Fibroblast of upper back skin (primary cell): ENCODE results near the gene FZD4.
"Not testable (repeated sequence)": the region's sequence is repeated elsewhere in the genome, so short reads cannot be mapped to it uniquely, and the experiment has no call there.

Source experiments
- DNase-seq: peaks from one replicate; pipeline ENCODE4 v3.0.0-alpha.2; 2013

FZD4 gene

GRCh38 chr11:86972734-86973133 lies 17.5 kb upstream of the FZD4 start:
- DNase-seq = no peak

DNA sequence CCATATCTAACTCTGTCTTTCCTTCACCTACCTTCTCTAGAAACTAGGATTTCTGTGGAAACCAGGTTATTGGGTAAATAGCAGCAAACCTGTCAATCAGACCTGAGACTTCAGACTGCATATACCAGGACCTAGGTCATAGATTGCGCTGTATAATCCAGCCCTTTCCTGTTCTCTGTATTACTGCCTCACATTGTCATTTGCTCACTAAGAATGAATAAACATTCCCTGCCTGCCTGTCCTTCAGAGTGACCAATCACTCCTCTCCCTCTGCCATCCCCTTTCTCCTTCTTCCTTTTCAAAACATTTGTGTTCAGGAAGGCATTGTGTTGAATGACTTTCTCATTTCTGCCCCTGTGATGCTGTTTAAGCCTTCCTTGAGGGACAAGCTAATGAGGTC lies 14.1 kb upstream of the FZD4 start:
- DNase-seq = no peak

DNA sequence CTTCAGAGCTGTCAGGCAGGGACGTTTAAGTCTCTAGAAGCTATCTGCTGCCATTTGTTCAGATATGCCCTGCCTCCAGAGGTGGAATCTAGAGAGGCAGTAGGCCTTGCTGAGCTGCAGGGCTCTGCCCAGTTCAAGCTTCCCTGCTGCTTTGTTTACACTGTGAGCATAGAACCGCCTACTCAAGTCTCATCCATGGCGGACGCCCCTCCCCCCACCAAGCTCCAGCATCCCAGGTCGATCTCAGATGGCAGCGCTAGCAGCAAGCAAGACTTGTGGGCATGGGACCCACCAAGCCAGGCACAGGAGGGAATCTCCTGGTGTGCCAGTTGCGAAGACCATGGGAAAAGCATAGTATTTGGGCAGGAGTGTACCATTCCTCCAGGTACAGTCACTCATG lies 12.4 kb upstream of the FZD4 start:
- not testable (repeated sequence) for DNase-seq

GRCh38 chr11:86957976-86958646 lies 2.9 kb upstream of the FZD4 start:
- DNase-seq = no peak

- DNase-seq = no peak
Measured at GRCh38 chr11:86956905-86957195, 1.7 kb upstream of the FZD4 start.

GRCh38 chr11:86955111-86955360 lies 159 bp downstream of the FZD4 start:
- DNase-seq = no peak

GRCh38 chr11:86954269-86955110 lies 705 bp downstream of the FZD4 start:
- DNase-seq = no peak

DNA sequence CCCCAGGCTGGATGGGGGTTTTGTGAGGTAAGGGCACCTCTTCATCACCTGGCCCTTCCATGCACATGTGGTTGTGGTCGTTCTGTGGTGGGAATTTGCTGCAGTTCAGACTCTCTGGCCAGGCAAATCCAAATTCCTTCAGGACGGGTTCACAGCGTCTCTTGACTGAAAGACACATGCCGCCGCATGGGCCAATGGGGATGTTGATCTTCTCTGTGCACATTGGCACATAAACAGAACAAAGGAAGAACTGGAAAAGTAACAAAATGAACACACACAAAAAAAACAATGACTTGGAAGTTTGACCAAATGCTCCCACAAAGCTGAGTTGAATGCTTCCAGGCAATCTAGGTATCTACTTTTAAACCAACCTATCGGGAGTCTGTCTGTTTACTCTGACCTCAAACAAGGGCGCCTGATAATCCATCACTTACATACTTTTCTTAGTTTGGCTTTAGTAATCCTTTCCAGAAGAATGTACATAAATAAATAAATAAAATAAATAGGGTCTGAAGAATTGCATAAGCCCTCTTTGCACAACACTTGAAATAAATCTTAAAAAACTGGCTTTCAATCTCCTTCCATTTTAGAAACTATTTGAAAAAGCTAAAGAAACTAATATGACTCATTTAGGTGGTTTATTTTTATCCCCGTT lies 2.8 kb downstream of the FZD4 start:
- DNase-seq = peak; percentile 40

- DNase-seq = no peak
Measured at GRCh38 chr11:86951706-86952105, 3.5 kb downstream of the FZD4 start.

DNA sequence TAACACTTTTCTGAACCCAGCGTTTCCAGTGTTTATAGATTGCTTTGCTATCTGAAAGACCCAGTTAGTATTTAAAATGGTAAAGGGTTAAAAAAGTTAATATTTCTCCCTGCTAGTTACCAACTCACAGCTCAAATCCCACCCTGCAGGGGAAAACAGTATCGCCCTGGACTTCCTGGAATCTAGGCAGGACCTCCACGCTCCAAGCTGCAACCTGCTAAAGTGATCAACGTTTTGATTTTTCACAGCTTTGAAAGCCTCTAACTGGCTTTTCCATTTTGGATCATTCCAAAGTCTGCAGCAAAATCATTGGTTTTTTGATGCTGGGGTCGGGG lies 4.6 kb downstream of the FZD4 start:
- DNase-seq = no peak

- peak; percentile 39 for DNase-seq
Measured at GRCh38 chr11:86949995-86950660, 5.1 kb downstream of the FZD4 start.

DNA sequence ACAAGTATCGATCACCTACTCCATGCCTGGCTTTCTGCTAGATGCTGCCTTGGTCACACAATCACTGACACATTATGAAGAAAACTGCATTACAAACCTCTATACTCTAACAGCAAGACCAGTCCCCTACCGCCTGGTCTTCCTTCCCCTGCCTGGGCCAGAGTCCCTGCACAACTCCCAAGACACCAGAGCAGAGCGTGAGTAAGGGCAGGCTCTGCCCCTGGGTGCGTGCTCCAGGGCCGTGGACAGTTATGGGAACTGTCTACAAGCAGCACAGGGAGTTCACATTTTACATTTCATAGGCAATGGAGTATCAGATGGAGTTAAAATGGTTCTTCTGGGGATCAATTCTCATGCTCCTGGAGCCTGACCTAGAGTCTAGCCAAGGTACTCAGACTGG lies 6.5 kb downstream of the FZD4 start:
- DNase-seq = no peak

DNA sequence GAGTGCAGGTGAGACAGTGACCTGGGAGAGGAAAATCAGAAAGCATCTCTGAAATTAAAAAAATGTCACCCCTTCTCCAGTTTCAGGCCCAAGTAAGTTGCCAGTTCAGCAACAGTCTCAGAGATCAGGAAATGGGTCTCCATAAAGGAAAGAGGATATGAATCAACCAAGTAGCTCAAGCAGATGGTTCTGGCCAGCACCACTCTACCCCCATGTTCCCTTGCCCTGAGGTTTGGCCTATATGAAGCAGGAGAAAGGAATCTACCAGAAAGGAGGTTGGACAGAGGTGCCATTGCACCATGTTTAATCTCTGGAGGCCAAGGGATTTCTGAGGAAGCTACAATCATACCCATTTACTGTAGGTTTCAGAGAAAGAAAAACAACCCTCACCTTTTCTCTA lies 7.7 kb downstream of the FZD4 start:
- peak; percentile 55 for DNase-seq

DNA sequence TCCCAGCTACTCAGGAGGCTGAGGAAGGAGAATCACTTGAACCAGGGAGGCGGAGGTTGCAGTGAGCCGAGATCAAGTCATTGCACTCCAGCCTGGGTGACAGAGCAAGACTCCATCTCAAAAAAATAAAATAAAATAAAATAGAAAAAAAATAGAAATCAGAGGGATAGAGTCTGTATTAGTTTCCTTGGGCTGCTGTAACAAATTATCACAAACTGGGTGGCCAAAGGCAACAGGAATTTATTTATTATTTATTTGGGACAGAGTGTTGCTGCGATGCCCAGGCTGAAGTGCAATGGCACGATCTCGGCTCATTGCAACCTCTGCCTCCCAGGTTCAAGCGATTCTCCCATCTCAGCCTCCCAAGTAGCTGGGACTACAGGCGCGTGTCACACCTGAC lies 11.7 kb downstream of the FZD4 start:
- not testable (repeated sequence) for DNase-seq

DNA sequence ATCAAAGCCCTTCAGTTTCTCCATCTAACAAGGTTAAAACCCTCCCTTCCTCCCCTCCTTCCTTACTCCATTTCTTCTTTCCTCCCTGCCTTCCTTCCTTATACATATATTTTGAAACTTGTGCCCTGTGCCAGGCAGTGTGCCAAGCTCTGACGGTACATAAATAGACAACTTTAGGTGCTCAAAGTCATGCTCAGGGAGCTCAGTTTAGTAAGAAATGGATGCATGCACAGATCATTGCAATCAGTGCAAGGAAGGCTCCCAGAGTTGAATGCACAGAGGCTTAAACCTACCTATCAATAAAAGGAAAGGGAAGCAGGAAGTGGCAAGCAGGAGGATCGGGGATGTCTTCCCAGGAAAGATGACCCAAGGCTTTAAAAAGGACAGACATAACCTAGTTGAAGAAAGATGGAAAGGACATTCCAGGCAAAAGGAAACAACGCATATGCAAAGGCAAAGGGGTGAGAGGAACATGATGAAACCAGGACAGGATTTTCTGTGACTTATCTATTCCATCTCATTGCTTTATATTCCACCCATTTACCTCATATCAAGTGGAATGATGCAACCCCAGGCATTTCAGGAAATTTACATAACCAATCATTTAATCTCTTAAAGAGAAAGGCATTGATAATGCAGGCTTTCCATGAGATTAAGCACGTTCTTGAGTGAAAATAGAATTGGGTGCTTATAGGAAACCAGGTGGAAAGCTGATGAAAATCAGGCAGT lies 13.2 kb downstream of the FZD4 start:
- peak; percentile 37 for DNase-seq

DNA sequence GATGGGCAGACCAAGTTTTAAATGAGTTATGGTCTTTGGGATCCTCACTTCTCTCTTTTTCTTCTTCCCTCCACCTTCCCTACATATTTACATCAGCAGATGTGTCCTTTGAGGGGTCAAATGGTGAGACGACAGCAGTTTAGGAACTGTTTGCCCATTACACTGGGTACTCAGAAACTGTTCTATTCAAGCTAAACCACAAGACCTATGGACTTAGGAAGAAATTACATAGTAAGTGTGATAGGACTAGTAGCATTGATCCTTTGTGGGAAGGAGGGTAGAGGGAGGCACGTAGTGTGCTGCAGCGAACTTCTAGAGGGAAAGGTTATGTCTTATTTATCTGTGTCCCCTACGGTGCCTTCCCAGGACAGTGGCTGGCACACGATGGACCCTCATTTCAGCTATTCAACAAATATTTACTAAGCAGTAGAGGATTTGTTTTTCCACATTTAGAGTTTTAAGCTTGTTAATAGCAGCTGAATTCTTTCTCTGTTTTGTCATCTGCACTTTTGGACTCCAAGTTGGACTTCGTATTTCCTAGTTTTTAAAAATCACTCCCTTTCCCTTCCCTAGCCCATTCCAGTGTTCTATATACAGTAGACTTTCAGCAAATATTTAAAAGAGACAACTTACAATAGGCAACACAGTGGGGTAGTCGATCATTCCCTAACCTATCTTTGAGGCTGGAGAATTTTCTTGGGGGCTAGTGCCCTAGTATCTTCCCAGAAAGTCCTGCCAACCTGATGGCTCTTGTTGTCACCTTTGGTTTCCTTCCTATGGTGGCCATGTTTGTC lies 13.9 kb downstream of the FZD4 start:
- DNase-seq = no peak

GRCh38 chr11:86940122-86940777 lies 14.9 kb downstream of the FZD4 start:
- peak; percentile 70 for DNase-seq

DNA sequence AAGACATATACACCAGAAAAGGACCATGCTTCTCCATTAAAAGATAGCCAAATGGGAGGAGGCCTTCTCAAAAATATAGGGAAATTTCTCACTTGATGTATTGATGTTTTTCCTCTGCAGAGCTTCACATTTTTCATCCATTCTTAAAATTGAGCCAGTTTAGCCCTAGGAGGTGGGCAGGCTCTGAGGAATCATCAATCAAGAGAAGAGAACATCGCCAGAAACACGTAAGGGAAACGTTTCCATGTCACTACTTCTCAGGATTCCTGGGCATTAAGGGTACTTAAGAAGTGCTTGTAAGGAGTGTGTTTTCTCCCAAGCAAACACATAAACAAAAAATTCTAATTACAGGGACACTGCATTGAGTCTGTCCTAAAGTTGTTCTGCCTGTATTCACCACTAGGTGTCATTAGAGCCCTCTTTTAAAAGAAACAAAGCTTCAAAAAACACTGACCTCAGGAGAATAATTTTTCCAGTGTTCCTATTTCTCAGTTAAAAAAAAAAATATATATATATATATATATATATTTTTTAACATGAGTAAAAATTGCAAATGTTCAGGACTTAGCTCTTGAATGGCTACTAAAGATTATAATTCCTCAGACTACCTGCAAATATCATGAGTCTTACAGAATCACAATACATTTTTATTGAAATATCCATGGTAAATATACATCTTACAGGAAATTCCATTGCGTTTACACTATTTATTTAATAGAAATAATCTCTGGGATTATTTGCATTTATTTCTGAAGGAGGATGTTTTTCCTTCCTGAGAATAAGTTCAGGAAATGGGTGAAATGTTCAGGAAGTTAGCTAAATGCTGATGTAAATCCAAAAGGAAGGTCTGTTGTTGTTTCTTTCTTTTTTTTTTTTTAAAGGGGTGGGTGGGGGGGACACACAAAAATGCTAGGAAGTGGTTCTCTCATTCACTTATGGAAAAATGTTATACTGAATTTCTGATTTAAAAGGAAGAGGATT lies 16.0 kb downstream of the FZD4 start:
- DNase-seq = peak; percentile 61

- no peak for DNase-seq
Measured at GRCh38 chr11:86938203-86938899, 16.8 kb downstream of the FZD4 start.

DNA sequence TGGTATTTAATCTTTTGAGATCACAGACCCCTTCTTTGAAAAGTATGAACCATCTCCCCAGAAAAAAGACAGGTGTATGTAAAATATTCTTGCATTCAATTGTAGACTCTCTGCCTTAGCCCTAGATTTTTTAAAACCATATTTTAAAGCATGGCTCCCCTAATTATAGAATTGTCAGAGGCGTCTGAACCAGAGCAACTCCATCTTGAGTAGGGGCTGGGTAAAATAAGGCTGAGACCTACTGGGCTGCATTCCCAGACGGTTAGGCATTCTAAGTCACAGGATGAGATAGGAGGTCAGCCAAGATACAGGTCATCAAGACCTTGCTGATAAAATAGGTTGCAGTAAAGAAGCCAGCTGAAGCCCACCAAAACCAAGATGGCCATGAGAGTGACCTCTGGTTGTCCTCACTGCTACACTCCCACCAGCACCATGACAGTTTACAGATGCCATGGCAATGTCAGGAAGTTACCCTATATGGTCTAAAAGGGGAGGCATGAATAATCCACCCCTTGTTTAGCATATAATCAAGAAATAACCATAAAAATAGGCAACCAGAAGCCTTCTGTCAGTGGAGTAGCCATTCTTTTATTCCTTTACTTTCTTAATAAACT lies 17.9 kb downstream of the FZD4 start:
- not testable (repeated sequence) for DNase-seq
